ENCODE measurements around the gene PPP2R2C.

- TF ChIP-seq POLR2A (IDR thresholded peaks at IDR 0.05; ENCODE audit: low read depth, low read length) (no peak), PAX5 (IDR thresholded peaks at IDR 0.05; ENCODE audit: insufficient read depth, low read length, severe bottlenecking) (no peak), TAF1 (IDR thresholded peaks at IDR 0.05; ENCODE audit: low read depth, low read length) (no peak)
Observed at GRCh38 chr4:6272863-6273660, 199.4 kb downstream of the PPP2R2C start.
